ENCODE data around the gene TBX4.

Gene TBX4

GRCh38 chr17:61423967-61424649, 28.1 kb upstream of the TBX4 start (continued):
- TF ChIP-seq TSHZ2 (CRISPR knock-in tag; IDR thresholded peaks at IDR 0.05) = no peak
- no peak for TF ChIP-seq BACH2 (CRISPR knock-in tag; IDR thresholded peaks at IDR 0.05; ENCODE audit: borderline replicate concordance)
- TF ChIP-seq CSRNP3 (CRISPR knock-in tag; IDR thresholded peaks at IDR 0.05) = no peak
- no peak for TF ChIP-seq ZNF565 (CRISPR knock-in tag; conservative IDR thresholded peaks at IDR 0.05; ENCODE audit: low read depth)

GRCh38 chr17:61425682-61426481, 26.3 kb upstream of the TBX4 start:
- ATAC-seq = peak; percentile 77
- TF ChIP-seq GLIS3 (CRISPR knock-in tag; IDR thresholded peaks at IDR 0.05) (no peak), RARB (CRISPR knock-in tag; IDR thresholded peaks at IDR 0.05) (no peak), SNAI2 (CRISPR knock-in tag; IDR thresholded peaks at IDR 0.05) (no peak), ZFP3 (CRISPR knock-in tag; IDR thresholded peaks at IDR 0.05) (no peak), ZNF8 (CRISPR knock-in tag; IDR thresholded peaks at IDR 0.05) (no peak), ISL1 (CRISPR knock-in tag; IDR thresholded peaks at IDR 0.05) (no peak), BACH2 (CRISPR knock-in tag; IDR thresholded peaks at IDR 0.05; ENCODE audit: borderline replicate concordance) (no peak), TCF4 (CRISPR knock-in tag; IDR thresholded peaks at IDR 0.05; ENCODE audit: borderline replicate concordance) (no peak), ZNF565 (CRISPR knock-in tag; conservative IDR thresholded peaks at IDR 0.05; ENCODE audit: low read depth) (no peak), OSR1 (CRISPR knock-in tag; IDR thresholded peaks at IDR 0.05) (no peak), TSHZ2 (CRISPR knock-in tag; IDR thresholded peaks at IDR 0.05) (no peak), ZC3H10 (CRISPR knock-in tag; IDR thresholded peaks at IDR 0.05) (no peak), CREB5 (CRISPR knock-in tag; IDR thresholded peaks at IDR 0.05; ENCODE audit: low read depth) (no peak)
- TF ChIP-seq, protein P1, sequence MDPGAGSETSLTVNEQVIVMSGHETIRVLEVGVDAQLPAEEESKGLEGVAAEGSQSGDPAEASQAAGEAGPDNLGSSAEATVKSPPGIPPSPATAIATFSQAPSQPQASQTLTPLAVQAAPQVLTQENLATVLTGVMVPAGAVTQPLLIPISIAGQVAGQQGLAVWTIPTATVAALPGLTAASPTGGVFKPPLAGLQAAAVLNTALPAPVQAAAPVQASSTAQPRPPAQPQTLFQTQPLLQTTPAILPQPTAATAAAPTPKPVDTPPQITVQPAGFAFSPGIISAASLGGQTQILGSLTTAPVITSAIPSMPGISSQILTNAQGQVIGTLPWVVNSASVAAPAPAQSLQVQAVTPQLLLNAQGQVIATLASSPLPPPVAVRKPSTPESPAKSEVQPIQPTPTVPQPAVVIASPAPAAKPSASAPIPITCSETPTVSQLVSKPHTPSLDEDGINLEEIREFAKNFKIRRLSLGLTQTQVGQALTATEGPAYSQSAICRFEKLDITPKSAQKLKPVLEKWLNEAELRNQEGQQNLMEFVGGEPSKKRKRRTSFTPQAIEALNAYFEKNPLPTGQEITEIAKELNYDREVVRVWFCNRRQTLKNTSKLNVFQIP (CRISPR knock-in tag; IDR thresholded peaks at IDR 0.05; ENCODE audit: borderline replicate concordance, low read depth) = no peak
- TF ChIP-seq, protein P2, sequence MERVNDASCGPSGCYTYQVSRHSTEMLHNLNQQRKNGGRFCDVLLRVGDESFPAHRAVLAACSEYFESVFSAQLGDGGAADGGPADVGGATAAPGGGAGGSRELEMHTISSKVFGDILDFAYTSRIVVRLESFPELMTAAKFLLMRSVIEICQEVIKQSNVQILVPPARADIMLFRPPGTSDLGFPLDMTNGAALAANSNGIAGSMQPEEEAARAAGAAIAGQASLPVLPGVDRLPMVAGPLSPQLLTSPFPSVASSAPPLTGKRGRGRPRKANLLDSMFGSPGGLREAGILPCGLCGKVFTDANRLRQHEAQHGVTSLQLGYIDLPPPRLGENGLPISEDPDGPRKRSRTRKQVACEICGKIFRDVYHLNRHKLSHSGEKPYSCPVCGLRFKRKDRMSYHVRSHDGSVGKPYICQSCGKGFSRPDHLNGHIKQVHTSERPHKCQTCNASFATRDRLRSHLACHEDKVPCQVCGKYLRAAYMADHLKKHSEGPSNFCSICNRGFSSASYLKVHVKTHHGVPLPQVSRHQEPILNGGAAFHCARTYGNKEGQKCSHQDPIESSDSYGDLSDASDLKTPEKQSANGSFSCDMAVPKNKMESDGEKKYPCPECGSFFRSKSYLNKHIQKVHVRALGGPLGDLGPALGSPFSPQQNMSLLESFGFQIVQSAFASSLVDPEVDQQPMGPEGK (CRISPR knock-in tag; IDR thresholded peaks at IDR 0.05; ENCODE audit: borderline replicate concordance) = no peak
